GM18519 (cell line): ENCODE data around the gene TBCB.
"Not testable (repeated sequence)": the region's sequence is repeated elsewhere in the genome, so short reads cannot be mapped to it uniquely, and the experiment has no call there.

Source experiments
- ATAC-seq: cut with Tn5 transposase; IDR thresholded peaks from one replicate; pipeline ENCODE4 v1.9.1; 2021; ENCODE audit warnings: mild to moderate bottlenecking, moderate library complexity; ENCODE audit not compliant: unreplicated experiment, low FRiP score

Gene TBCB

DNA sequence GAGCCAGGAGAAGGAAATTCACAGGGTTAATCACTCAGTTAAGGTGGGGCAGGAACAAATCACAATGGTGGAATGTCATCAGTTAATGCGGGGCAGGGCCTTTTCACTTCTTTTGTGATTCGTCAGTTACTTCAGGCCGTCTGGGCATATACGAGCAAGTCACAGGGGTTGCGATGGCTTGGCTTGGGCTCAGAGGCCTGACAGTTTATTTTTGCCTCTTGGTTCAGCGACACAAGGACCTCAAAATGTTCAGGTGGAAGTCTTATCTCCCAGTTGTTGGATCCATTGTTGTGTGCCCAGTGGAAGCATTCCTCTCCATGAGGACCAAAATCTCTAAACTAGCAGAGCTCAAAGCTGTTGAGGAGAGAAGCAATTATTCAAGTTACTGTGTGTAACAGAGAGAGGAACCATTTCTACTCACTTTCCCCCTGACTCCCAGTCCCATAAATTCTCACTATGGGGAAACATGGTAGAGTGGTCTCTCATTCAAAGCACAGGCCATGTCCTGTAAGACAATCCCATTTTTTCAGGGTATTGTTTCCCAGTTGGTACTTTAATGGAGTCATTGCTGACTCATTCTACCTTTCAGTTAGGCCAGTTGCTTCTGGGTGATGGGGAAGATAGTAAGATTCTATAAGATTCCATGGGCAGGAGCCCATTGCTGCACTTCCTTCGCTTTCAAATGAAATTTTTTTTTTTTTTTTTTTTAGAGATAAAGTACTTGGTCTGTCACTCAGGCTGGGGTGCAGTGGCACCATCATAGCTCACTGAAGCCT lies 45.7 kb downstream of the TBCB start:
- ATAC-seq, result no peak

- ATAC-seq, result no peak
Measured at GRCh38 chr19:36163813-36164212, 48.5 kb downstream of the TBCB start.

DNA sequence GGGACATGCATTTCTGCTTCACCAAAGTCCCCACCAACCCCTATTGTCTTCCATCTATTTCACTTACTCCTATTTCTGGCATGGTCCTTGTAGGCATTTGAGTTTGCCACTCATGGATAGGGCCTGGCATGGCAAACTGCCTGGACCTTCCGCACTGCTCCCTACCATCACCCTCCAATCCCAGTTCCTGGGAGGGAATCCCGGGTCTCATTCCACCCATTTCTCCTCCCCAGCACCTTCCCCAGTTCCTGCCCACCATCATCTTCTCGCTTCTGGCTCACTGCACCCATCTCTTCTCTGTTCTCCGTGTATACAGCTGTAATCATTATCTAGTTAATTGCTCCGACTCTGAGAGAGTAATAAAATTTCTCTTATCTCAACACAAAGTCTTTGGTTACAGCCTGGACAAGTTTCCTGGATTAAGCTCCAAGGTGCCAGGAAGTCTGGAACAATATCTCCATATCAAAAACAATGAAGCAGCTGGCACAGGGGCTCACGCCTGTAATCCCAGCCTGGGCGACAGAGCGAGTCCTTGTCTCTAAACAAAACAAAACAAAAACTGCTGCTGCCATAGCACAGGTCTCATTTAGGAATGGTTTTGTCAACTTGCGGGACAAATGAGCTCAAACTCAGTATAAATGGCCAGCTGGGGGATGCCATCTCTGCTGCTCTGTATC lies 54.0 kb downstream of the TBCB start:
- ATAC-seq, result no peak

- no peak for ATAC-seq
Measured at GRCh38 chr19:36172852-36173251, 57.6 kb downstream of the TBCB start.

- not testable (repeated sequence) for ATAC-seq
Measured at GRCh38 chr19:36173846-36174245, 58.6 kb downstream of the TBCB start.
